Breast epithelium (tissue), 3 donors: ENCODE results near the gene ACADVL.

Experiments
- POLR2A ChIP-seq: fragments of 450-650 bp; IDR thresholded peaks from one replicate; pipeline ENCODE4 v1.6.1; 2016; ENCODE audit warnings: antibody characterized with exemption, mild to moderate bottlenecking, moderate library complexity
- POLR2AphosphoS5 ChIP-seq, 3 donors: sonication (generic); formaldehyde crosslinking; IDR thresholded peaks; one replicate each; pipeline ENCODE4 v1.6.1; 2017; ENCODE audit warnings: antibody characterized with exemption in 3 of 3
- TF ChIP-seq, protein P1 (sequence below), 3 donors: fragments of 450-650 bp; IDR thresholded peaks; one replicate each; pipeline ENCODE4 v1.5.1; 2016 to 2017; ENCODE audit warnings: antibody characterized with exemption in 3 of 3, mild to moderate bottlenecking in 3 of 3, moderate library complexity in 3 of 3

DNA sequence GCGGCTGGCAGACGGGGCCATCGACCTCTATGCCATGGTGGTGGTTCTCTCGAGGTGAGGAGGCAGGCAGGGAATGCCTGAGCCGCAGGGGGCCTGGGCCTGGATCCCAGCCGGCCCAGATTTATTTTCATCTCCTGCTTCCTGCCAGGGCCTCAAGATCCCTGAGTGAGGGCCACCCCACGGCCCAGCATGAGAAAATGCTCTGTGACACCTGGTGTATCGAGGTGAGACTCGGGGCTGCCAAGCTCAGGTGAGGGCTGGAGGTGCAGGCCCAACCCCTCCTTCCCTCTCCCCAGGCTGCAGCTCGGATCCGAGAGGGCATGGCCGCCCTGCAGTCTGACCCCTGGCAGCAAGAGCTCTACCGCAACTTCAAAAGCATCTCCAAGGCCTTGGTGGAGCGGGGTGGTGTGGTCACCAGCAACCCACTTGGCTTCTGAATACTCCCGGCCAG, 4.9 kb downstream of the ACADVL start:
- TF ChIP-seq, protein P1, sequence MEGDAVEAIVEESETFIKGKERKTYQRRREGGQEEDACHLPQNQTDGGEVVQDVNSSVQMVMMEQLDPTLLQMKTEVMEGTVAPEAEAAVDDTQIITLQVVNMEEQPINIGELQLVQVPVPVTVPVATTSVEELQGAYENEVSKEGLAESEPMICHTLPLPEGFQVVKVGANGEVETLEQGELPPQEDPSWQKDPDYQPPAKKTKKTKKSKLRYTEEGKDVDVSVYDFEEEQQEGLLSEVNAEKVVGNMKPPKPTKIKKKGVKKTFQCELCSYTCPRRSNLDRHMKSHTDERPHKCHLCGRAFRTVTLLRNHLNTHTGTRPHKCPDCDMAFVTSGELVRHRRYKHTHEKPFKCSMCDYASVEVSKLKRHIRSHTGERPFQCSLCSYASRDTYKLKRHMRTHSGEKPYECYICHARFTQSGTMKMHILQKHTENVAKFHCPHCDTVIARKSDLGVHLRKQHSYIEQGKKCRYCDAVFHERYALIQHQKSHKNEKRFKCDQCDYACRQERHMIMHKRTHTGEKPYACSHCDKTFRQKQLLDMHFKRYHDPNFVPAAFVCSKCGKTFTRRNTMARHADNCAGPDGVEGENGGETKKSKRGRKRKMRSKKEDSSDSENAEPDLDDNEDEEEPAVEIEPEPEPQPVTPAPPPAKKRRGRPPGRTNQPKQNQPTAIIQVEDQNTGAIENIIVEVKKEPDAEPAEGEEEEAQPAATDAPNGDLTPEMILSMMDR (IDR thresholded peaks at IDR 0.05) = no peak
- no peak for TF ChIP-seq POLR2A
- TF ChIP-seq POLR2AphosphoS5 (IDR thresholded peaks at IDR 0.05) = no peak
